ENCODE results near the gene CCDC171. TPM values are rescaled to one million over a fixed set of nuclear protein-coding genes. Genes with fewer than 3 reads are reported as not detected.

The CCDC171 gene
- total RNA-seq, 3 donors from 2014 or later (not counting 1 experiment from before 2014, with no cell fraction given): 1.5 to 2.6 (median 2.2) TPM

- no peaks in the 10 kb centered on the region for H3K9me3 Mint-ChIP-seq
- Histone ChIP-seq H3K27me3 (ENCODE audit: control insufficient read depth, insufficient read depth, low read length) (no peaks in the 10 kb centered on the region), H3K4me1 (ENCODE audit: control insufficient read depth, insufficient read depth, low read length) (no peaks in the 10 kb centered on the region), H3K9me3 (ENCODE audit: control insufficient read depth, insufficient read depth, low read length) (no peaks in the 10 kb centered on the region), H3K4me3 (ENCODE audit: low read length) (no peak overlapping the region), H3K27ac (ENCODE audit: low read length) (no peak overlapping the region), H3K36me3 (ENCODE audit: control insufficient read depth, insufficient read depth, low read length) (no peaks in the 10 kb centered on the region)
- WGBS (ENCODE audit: insufficient coverage): 83% methylated on average over 5 of the region's 6 CpGs
- H3K36me3 Mint-ChIP-seq: no peaks in the 10 kb centered on the region
- TF ChIP-seq CTCF (IDR thresholded peaks at IDR 0.05): no peak
- DNase-seq (no peak), ATAC-seq (no peak)
- H3K4me3 Mint-ChIP-seq: no peak overlapping the region
- intact Hi-C loops (cut with micrococcal nuclease): no loop called here
- H3K27me3 Mint-ChIP-seq (ENCODE audit: low read depth in 2 of 2): peaks cover 5 to 8% of the 10 kb centered on the region in 2 donors
- no peak overlapping the region for H3K27ac Mint-ChIP-seq
- no peaks in the 10 kb centered on the region for H3K4me1 Mint-ChIP-seq
Measured at GRCh38 chr9:16004613-16005012, 451.8 kb downstream of the CCDC171 start.

GRCh38 chr9:16010221-16010620 lies 457.4 kb downstream of the CCDC171 start:
- H3K27ac Mint-ChIP-seq: no peak overlapping the region
- WGBS (ENCODE audit: insufficient coverage): 92% methylated on average over 4 of the region's 4 CpGs
- no peaks in the 10 kb centered on the region for H3K4me1 ChIP-seq (ENCODE audit: control insufficient read depth, insufficient read depth, low read length)
- H3K4me1 Mint-ChIP-seq: peaks cover 10 to 19% of the 10 kb centered on the region in 2 donors
- intact Hi-C loops (cut with micrococcal nuclease): no loop called here
- peaks cover 0 to 5% of the 10 kb centered on the region in 2 donors for H3K27me3 Mint-ChIP-seq (ENCODE audit: low read depth in 2 of 2)
- H3K9me3 ChIP-seq (ENCODE audit: control insufficient read depth, insufficient read depth, low read length): no peaks in the 10 kb centered on the region
- H3K4me3 Mint-ChIP-seq: no peak overlapping the region
- DNase-seq (no peak), ATAC-seq (no peak)
- no peak overlapping the region for H3K4me3 ChIP-seq (ENCODE audit: low read length)
- H3K36me3 ChIP-seq (ENCODE audit: control insufficient read depth, insufficient read depth, low read length): no peaks in the 10 kb centered on the region
- no peak overlapping the region for H3K27ac ChIP-seq (ENCODE audit: low read length)
- TF ChIP-seq CTCF (IDR thresholded peaks at IDR 0.05): no peak
- no peaks in the 10 kb centered on the region for H3K27me3 ChIP-seq (ENCODE audit: control insufficient read depth, insufficient read depth, low read length)
- H3K36me3 Mint-ChIP-seq: no peaks in the 10 kb centered on the region
- no peaks in the 10 kb centered on the region for H3K9me3 Mint-ChIP-seq

- H3K9me3 Mint-ChIP-seq: no peaks in the 10 kb centered on the region
- Histone ChIP-seq H3K27me3 (ENCODE audit: control insufficient read depth, insufficient read depth, low read length) (no peaks in the 10 kb centered on the region), H3K9me3 (ENCODE audit: control insufficient read depth, insufficient read depth, low read length) (no peaks in the 10 kb centered on the region), H3K27ac (ENCODE audit: low read length) (no peak overlapping the region), H3K4me1 (ENCODE audit: control insufficient read depth, insufficient read depth, low read length) (no peaks in the 10 kb centered on the region), H3K4me3 (ENCODE audit: low read length) (no peak overlapping the region), H3K36me3 (ENCODE audit: control insufficient read depth, insufficient read depth, low read length) (no peaks in the 10 kb centered on the region)
- no peaks in the 10 kb centered on the region for H3K36me3 Mint-ChIP-seq
- no peak for TF ChIP-seq CTCF (IDR thresholded peaks at IDR 0.05)
- no peak overlapping the region for H3K4me3 Mint-ChIP-seq
- ATAC-seq (no peak), DNase-seq (no peak)
- H3K27me3 Mint-ChIP-seq (ENCODE audit: low read depth in 2 of 2): peaks cover 7 to 11% of the 10 kb centered on the region in 2 donors
- H3K4me1 Mint-ChIP-seq: peaks cover 10 to 19% of the 10 kb centered on the region in 2 donors
- intact Hi-C loops (cut with micrococcal nuclease): no loop called here
- 42% methylated on average over 2 of the region's 2 CpGs for WGBS (ENCODE audit: insufficient coverage)
- H3K27ac Mint-ChIP-seq: no peak overlapping the region
Measured at GRCh38 chr9:16012621-16013020, 459.8 kb downstream of the CCDC171 start.

GRCh38 chr9:16013366-16013765 lies 460.5 kb downstream of the CCDC171 start:
- no peak for DNase-seq
- intact Hi-C loops (cut with micrococcal nuclease): no loop called here
- no peaks in the 10 kb centered on the region for H3K27me3 ChIP-seq (ENCODE audit: control insufficient read depth, insufficient read depth, low read length)
- Mint-ChIP-seq H3K27me3 (ENCODE audit: low read depth in 2 of 2) (peaks cover 5 to 11% of the 10 kb centered on the region in 2 donors), H3K36me3 (no peaks in the 10 kb centered on the region), H3K9me3 (no peaks in the 10 kb centered on the region), H3K4me1 (peaks cover 10 to 19% of the 10 kb centered on the region in 2 donors), H3K27ac (no peak overlapping the region), H3K4me3 (no peak overlapping the region)
- no peak overlapping the region for H3K4me3 ChIP-seq (ENCODE audit: low read length)
- no peak for ATAC-seq
- TF ChIP-seq CTCF (IDR thresholded peaks at IDR 0.05): no peak
- H3K9me3 ChIP-seq (ENCODE audit: control insufficient read depth, insufficient read depth, low read length): peaks cover under 1% of the 10 kb centered on the region
- H3K4me1 ChIP-seq (ENCODE audit: control insufficient read depth, insufficient read depth, low read length): no peaks in the 10 kb centered on the region
- H3K36me3 ChIP-seq (ENCODE audit: control insufficient read depth, insufficient read depth, low read length): no peaks in the 10 kb centered on the region
- H3K27ac ChIP-seq (ENCODE audit: low read length): no peak overlapping the region
- WGBS (ENCODE audit: insufficient coverage): 85% methylated on average over 3 of the region's 5 CpGs
